IPS-18a (cell line): Measurements from ENCODE around the gene GOLGA2.
"Not testable (repeated sequence)": the region's sequence is repeated elsewhere in the genome, so short reads cannot be mapped to it uniquely, and the experiment has no call there.

ENCODE experiments used
- H3K27ac ChIP-seq: one replicate; pipeline ENCODE4 v1.5.1; 2013; ENCODE audit warnings: low read length
- H3K27me3 ChIP-seq: one replicate; pipeline ENCODE4 v1.6.1; 2013; ENCODE audit warnings: mild to moderate bottlenecking, low read length; ENCODE audit not compliant: control insufficient read depth, insufficient read depth
- H3K36me3 ChIP-seq: one replicate; pipeline ENCODE4 v1.6.1; 2013; ENCODE audit warnings: low read depth, low read length; ENCODE audit not compliant: control insufficient read depth
- H3K4me1 ChIP-seq: one replicate; pipeline ENCODE4 v1.6.1; 2013; ENCODE audit warnings: low read depth, low read length; ENCODE audit not compliant: control insufficient read depth
- H3K4me3 ChIP-seq: one replicate; pipeline ENCODE4 v1.5.1; 2013; ENCODE audit warnings: low read length
- H3K9ac ChIP-seq: one replicate; pipeline ENCODE4 v1.6.1; 2013; ENCODE audit warnings: mild to moderate bottlenecking, low read length, moderate library complexity
- H3K9me3 ChIP-seq: one replicate; pipeline ENCODE4 v1.6.1; 2013; ENCODE audit warnings: low read depth, low read length; ENCODE audit not compliant: control insufficient read depth

GOLGA2 gene

GRCh38 chr9:128244091-128244836 lies 31.5 kb downstream of the GOLGA2 start:
- Histone ChIP-seq H3K27ac (no peak overlapping the region), H3K36me3 (peaks cover 9% of the 10 kb centered on the region), H3K4me3 (no peak overlapping the region), H3K27me3 (no peaks in the 10 kb centered on the region), H3K9me3 (no peaks in the 10 kb centered on the region), H3K9ac (no peak overlapping the region), H3K4me1 (peaks cover 5% of the 10 kb centered on the region)

- Histone ChIP-seq H3K9ac (no peak overlapping the region), H3K27ac (no peak overlapping the region), H3K4me1 (peaks cover 5% of the 10 kb centered on the region), H3K9me3 (no peaks in the 10 kb centered on the region), H3K36me3 (peaks cover 6% of the 10 kb centered on the region), H3K27me3 (no peaks in the 10 kb centered on the region), H3K4me3 (no peak overlapping the region)
These were observed 32.4 kb downstream of the GOLGA2 start for GRCh38 chr9:128243215-128244018.

- Histone ChIP-seq H3K36me3 (peaks cover 6% of the 10 kb centered on the region), H3K27ac (no peak overlapping the region), H3K4me3 (no peak overlapping the region), H3K27me3 (no peaks in the 10 kb centered on the region), H3K4me1 (peaks cover 5% of the 10 kb centered on the region), H3K9ac (no peak overlapping the region), H3K9me3 (no peaks in the 10 kb centered on the region)
These were observed 33.0 kb downstream of the GOLGA2 start for GRCh38 chr9:128242828-128243214.

- Histone ChIP-seq H3K4me3 (no peak overlapping the region), H3K9ac (no peak overlapping the region), H3K4me1 (peaks cover 5% of the 10 kb centered on the region), H3K36me3 (peaks cover 6% of the 10 kb centered on the region), H3K9me3 (no peaks in the 10 kb centered on the region), H3K27me3 (no peaks in the 10 kb centered on the region), H3K27ac (no peak overlapping the region)
These were observed 33.7 kb downstream of the GOLGA2 start for GRCh38 chr9:128242124-128242523.

GRCh38 chr9:128233817-128234406 lies 41.9 kb downstream of the GOLGA2 start:
- H3K4me1 ChIP-seq: no peaks in the 10 kb centered on the region
- no peak overlapping the region for H3K9ac ChIP-seq
- H3K27ac ChIP-seq: no peak overlapping the region
- H3K36me3 ChIP-seq: no peaks in the 10 kb centered on the region
- H3K4me3 ChIP-seq: no peak overlapping the region
- H3K9me3 ChIP-seq: no peaks in the 10 kb centered on the region
- H3K27me3 ChIP-seq: no peaks in the 10 kb centered on the region

- H3K9ac ChIP-seq: no peak overlapping the region
- H3K4me1 ChIP-seq: no peaks in the 10 kb centered on the region
- no peaks in the 10 kb centered on the region for H3K36me3 ChIP-seq
- H3K9me3 ChIP-seq: no peaks in the 10 kb centered on the region
- no peaks in the 10 kb centered on the region for H3K27me3 ChIP-seq
- H3K4me3 ChIP-seq: no peak overlapping the region
- no peak overlapping the region for H3K27ac ChIP-seq
These were observed 43.0 kb downstream of the GOLGA2 start for GRCh38 chr9:128232528-128233428.

- no peak overlapping the region for H3K9ac ChIP-seq
- H3K36me3 ChIP-seq: no peaks in the 10 kb centered on the region
- H3K9me3 ChIP-seq: no peaks in the 10 kb centered on the region
- H3K4me3 ChIP-seq: no peak overlapping the region
- no peaks in the 10 kb centered on the region for H3K27me3 ChIP-seq
- H3K27ac ChIP-seq: no peak overlapping the region
- H3K4me1 ChIP-seq: no peaks in the 10 kb centered on the region
These were observed 43.9 kb downstream of the GOLGA2 start for GRCh38 chr9:128231638-128232527.

GRCh38 chr9:128230897-128231296 lies 44.9 kb downstream of the GOLGA2 start:
- H3K36me3 ChIP-seq: not testable (repeated sequence)

GRCh38 chr9:128226412-128226801 lies 49.4 kb downstream of the GOLGA2 start:
- H3K27ac ChIP-seq: no peak overlapping the region
- no peaks in the 10 kb centered on the region for H3K27me3 ChIP-seq
- peaks cover 6% of the 10 kb centered on the region for H3K36me3 ChIP-seq
- H3K4me3 ChIP-seq: no peak overlapping the region
- H3K9ac ChIP-seq: no peak overlapping the region
- H3K4me1 ChIP-seq: no peaks in the 10 kb centered on the region
- no peaks in the 10 kb centered on the region for H3K9me3 ChIP-seq

More at GRCh38 chr9:128230897-128231296, 44.9 kb downstream of the GOLGA2 start:
- H3K4me3 ChIP-seq, H3K4me1 ChIP-seq, H3K27me3 ChIP-seq, H3K27ac ChIP-seq, H3K9me3 ChIP-seq, H3K9ac ChIP-seq: not testable (repeated sequence)

GRCh38 chr9:128225770-128226411 lies 49.9 kb downstream of the GOLGA2 start:
- Histone ChIP-seq H3K9me3 (no peaks in the 10 kb centered on the region), H3K27me3 (no peaks in the 10 kb centered on the region), H3K4me3 (no peak overlapping the region), H3K4me1 (no peaks in the 10 kb centered on the region), H3K9ac (no peak overlapping the region), H3K36me3 (peaks cover 6% of the 10 kb centered on the region), H3K27ac (no peak overlapping the region)
